Gastroesophageal sphincter (tissue), 3 donors: ENCODE measurements around the gene EPHA4.

Experiments
- EP300 ChIP-seq: sonication (generic); formaldehyde crosslinking; IDR thresholded peaks from one replicate; pipeline ENCODE4 v1.6.1; 2017; ENCODE audit warnings: antibody characterized with exemption, mild to moderate bottlenecking
- POLR2A ChIP-seq, 2 donors: fragments of 450-650 bp; IDR thresholded peaks; one replicate each; pipeline ENCODE4 v1.6.1; 2017; ENCODE audit warnings: antibody characterized with exemption in 2 of 2, mild to moderate bottlenecking in 2 of 2, moderate library complexity in 1 of 2
- TF ChIP-seq, protein P1 (sequence below), 4 experiments: fragments of 200-600 bp in 2 of 4; fragments of 450-650 bp in 2 of 4; sonication (generic) in 1 of 4; IDR thresholded peaks; one replicate each; pipeline ENCODE4 v1.5.1; 2017 to 2019; ENCODE audit warnings: antibody characterized with exemption in 4 of 4, mild to moderate bottlenecking in 2 of 4, moderate library complexity in 2 of 4

- TF ChIP-seq, protein P1, sequence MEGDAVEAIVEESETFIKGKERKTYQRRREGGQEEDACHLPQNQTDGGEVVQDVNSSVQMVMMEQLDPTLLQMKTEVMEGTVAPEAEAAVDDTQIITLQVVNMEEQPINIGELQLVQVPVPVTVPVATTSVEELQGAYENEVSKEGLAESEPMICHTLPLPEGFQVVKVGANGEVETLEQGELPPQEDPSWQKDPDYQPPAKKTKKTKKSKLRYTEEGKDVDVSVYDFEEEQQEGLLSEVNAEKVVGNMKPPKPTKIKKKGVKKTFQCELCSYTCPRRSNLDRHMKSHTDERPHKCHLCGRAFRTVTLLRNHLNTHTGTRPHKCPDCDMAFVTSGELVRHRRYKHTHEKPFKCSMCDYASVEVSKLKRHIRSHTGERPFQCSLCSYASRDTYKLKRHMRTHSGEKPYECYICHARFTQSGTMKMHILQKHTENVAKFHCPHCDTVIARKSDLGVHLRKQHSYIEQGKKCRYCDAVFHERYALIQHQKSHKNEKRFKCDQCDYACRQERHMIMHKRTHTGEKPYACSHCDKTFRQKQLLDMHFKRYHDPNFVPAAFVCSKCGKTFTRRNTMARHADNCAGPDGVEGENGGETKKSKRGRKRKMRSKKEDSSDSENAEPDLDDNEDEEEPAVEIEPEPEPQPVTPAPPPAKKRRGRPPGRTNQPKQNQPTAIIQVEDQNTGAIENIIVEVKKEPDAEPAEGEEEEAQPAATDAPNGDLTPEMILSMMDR (IDR thresholded peaks at IDR 0.05) = no peak
- TF ChIP-seq EP300 = no peak
- TF ChIP-seq POLR2A (IDR thresholded peaks at IDR 0.05) = no peak
Observed at GRCh38 chr2:221539246-221539645, 32.9 kb downstream of the EPHA4 start.
